GM12872 (cell line): ENCODE measurements around the gene CLEC2B.

Experiments used
- TF ChIP-seq, protein P1 (sequence below): IDR thresholded peaks from 3 replicates; pipeline ENCODE4 v1.5.1; 2011; ENCODE audit warnings: low read depth, mild to moderate bottlenecking, low read length, moderate library complexity; ENCODE audit not compliant: insufficient read depth

Gene CLEC2B

DNA sequence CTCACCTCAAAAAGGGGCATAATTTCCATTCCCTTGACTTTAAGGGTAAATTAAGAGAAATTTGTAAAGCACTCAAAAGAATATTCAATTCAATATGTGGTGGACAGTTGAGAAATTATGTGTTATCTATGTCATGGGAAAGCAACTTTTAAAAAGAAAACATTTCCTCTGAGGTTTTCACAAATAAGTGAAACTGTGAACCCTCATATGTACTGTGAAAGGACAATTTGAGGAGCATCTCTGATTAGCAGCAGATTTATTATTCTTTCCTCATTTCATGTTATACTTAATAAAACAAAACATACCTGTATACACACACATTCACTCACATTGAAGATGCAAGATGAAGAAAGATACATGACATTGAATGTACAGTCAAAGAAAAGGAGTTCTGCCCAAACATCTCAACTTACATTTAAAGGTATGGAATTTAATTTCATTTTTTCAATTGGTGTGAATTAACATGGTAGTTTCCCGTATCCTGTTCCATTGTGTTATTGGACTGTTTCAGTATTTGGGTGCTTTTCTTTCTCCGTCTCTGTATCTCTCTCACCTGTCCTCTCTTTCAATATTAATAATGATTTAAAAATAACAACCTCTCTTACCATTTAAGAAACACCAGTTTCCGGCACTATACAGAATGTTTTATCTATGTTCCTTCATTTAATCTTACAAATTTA, 41.8 kb downstream of the CLEC2B start, which contains the start of gene KLRF1:
Gene KLRF1 (plus strand): TSS at position 273 of the 680 bp plus-strand sequence. CDS start 64 bp downstream, at position 337.
- TF ChIP-seq, protein P1, sequence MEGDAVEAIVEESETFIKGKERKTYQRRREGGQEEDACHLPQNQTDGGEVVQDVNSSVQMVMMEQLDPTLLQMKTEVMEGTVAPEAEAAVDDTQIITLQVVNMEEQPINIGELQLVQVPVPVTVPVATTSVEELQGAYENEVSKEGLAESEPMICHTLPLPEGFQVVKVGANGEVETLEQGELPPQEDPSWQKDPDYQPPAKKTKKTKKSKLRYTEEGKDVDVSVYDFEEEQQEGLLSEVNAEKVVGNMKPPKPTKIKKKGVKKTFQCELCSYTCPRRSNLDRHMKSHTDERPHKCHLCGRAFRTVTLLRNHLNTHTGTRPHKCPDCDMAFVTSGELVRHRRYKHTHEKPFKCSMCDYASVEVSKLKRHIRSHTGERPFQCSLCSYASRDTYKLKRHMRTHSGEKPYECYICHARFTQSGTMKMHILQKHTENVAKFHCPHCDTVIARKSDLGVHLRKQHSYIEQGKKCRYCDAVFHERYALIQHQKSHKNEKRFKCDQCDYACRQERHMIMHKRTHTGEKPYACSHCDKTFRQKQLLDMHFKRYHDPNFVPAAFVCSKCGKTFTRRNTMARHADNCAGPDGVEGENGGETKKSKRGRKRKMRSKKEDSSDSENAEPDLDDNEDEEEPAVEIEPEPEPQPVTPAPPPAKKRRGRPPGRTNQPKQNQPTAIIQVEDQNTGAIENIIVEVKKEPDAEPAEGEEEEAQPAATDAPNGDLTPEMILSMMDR = no peak

DNA sequence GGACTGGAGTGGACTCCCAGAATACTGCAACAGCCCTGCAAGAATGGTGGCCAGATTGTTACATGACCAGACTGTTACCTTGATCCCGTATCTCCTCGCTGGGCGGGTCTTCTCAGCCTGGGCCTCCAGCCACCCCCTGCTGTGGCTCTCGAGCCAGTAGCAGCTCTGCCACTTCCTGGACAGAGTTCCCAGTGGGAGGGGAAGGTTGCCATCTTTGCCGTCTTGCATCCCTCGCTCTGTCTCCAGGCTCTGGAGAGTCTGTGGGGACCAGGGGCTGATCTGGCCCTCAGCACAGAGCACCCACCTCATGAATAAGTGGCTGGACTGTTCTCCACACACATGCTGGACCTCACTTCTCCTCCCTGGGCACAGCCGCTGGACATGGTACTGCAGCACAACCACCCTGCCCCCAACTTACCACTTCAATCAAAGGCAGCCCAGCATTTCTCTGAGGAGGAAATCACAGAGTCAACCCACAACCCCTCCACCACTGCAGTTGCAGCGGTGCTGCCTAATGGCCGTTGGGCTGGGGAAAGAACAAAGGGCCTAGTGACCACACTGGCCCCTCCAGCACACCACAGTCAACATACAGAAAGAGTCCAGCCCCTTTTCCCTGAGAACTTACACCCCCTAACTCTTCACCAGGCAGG, 48.7 kb downstream of the CLEC2B start:
- TF ChIP-seq, protein P1 = no peak

DNA sequence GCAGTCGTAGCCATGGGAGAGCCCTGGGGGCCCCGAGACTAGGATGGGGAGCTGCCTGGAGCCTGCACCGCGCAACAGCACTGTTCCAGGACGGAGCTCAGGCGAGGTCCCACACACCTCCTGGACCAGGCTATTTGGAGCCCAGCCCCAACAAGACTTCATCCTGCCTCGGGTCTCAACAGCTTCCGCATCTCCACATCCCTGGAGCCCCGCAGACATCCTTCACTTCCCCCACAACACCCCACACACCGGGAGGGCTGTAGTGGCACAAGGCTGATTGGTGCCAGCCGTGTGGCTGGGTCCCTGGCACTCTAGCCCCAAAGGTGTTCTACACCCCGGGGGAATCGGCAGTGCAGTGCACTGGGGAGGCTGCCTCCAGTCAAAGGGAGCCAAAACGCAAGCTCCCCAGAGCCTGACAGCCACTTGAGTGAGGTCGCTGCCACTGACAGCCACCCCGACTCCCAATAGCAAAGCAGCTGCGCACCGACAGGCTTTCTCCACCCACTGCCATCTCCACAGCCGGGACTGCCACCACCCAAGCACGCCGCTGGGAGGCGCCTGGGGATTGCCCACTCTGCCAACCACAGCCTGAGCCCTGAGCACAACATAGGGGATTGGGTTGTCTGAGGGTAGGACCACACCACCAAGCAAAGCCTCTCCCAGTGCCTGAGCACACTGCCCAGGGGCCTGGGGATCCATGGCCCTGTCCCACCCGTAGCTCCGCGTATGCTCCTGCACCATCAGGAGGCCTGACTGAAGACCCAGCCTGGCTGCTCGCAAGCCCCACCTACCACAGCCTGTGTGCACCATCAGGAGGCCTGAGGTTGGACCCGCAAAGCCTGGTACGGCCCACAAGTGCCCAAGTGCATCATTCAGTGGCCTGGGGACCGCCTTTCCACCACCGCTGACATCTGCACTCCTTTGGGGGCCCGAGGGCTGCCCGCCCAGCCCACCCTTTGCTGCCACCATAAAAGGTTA, 55.0 kb downstream of the CLEC2B start:
- TF ChIP-seq, protein P1 = peak; percentile 97

DNA sequence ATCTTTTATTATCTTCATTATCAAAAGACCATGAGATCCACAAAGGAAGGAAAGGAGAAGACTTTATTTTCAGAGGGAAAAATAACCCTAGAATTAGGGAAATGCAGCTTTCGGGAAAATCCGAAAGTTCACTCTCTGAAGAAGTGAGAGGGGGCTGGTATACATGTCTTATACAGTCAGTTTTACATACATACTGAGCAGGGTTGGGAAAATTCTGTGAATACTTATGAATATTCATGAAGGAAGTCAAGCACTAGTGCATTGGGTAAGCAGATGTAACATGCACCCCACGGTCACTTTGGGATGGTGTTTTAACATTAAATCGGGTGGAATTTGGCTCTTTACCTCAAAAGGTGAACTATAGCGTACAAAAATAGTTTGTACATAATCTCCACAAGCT, 57.5 kb downstream of the CLEC2B start:
- TF ChIP-seq, protein P1 = no peak

DNA sequence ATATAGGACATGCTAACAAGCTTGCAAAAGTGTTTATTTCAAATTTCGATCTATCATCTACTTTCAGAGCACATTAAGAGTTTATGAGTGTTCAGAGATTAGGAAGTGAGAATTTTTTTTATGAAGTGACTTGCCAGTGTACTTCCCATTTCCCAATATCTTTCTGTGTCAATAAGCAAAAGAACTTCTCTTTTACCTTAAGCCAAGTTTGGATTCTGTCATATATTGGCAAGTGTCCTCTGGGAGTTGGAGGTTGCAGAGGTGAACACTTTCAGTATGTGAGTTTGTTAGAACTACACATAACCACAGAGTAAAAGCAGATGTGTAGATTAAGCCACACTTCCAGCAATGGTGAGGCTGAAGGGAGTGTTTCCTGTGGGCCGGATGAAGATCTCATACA, 58.5 kb downstream of the CLEC2B start:
- TF ChIP-seq, protein P1 = no peak

DNA sequence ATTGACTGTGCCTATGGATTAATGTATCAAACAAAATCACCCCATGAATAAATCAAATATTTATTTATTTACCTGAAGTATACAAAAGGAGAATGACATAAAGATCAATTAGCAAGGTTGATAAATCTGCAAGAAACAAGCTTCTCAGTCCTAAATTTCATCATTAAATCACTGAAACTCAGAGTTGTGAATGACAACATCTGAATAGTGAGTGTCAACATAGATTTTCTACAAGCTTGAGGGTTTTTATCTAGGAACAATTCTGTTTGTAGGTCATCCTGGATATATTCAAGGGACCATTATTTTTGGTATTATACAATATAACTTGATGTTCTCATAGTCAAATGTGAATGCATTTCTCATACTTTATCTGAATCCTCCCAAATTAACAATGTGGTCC, 59.3 kb downstream of the CLEC2B start:
- TF ChIP-seq, protein P1 = no peak

DNA sequence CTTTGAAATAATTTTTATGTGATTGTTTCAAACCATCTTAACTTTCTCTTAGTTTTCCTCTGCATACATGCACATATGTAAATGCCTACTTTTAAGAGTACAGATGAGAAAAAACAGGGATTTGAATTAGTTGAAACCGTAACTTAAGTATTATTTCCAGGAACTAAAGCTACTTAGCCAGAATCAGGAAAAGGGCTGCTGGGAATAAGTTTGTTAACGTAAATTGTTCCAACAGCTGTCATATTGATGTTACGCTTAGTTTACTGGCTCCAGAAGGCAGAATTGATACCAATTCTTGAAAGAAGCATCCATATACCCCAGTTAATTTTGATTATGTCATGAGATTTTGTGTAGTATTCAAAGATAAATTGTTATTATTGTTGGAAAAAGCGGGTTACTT, 59.8 kb downstream of the CLEC2B start:
- TF ChIP-seq, protein P1 = no peak
